Activated gamma-delta T cell (primary cell): ENCODE results near the gene RAB3D.
"Not testable (repeated sequence)": the region's sequence is repeated elsewhere in the genome, so short reads cannot be mapped to it uniquely, and the experiment has no call there.

Experiments used
- DNase-seq: peaks from one replicate; lab custom pipeline; 2025; lab: John Stamatoyannopoulos, UW

Gene RAB3D

DNA sequence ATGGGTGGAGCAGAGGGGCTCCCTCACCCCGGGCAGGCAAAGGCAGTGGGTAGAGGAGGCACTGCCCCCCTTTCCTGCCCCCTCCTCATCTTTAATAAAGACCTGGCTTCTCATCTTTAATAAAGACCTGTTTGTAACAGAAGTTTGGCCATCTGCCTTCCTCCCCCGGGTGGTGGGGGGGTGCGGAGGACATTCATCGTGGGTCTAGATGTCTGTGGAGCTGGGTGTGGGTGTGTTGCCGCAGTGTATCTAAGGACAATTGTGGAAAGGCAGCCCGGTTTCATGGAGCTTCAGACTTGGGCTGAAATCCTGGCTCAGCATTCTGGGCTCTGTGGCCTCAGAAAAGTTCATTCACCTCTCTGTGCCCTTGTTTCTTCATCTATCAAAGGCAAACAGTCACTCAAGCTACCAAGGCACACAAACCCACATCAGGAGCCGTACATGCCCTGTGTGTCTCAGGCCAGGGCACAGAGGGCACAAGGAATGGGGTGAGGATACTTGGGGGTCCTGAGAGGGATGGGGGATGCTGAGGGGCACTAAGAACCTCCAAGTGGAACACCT lies 26.2 kb upstream of the RAB3D start:
- no peak for DNase-seq

DNA sequence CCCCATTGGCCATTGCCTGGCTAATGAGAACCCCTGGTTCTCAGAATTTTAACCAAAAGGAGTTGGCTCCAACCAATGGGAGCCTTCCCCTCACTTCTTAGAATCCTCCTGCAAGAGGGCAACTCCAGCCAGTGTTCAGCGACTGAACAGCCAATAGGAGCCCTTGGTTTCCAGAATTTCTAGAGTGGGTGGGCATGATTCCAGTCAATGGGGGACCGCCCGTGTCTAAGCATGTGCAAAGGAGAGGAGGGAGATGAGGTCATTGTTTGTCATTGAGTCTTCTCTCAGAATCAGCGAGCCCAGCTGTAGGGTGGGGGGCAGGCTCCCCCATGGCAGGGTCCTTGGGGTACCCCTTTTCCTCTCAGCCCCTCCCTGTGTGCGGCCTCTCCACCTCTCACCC lies 25.5 kb upstream of the RAB3D start:
- DNase-seq: no peak

DNA sequence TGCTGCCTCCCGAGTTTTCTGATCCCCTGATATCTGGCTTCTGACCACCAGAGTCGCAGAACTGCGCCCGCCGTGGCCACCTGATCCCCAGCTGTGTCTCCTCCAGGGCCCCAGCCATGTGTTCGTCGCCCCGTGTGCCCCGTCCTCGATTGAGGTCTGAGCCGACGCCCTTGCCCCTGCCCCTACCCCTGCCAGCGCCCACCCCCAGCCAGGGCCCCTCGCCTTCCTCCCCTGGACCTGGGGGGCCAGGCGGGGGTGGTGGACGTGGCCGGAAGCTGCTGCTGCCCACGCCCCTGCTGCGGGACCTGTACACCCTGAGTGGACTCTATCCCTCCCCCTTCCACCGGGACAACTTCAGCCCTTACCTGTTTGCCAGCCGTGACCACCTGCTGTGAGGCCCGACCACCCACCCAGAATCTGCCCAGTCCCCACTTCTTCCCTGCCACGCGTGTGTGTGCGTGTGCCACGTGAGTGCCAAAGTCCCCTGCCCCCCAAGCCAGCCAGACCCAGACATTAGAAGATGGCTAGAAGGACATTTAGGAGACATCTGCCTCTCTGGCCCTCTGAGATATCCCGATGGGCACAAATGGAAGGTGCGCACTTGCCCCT lies 24.9 kb upstream of the RAB3D start:
- DNase-seq: no peak

DNA sequence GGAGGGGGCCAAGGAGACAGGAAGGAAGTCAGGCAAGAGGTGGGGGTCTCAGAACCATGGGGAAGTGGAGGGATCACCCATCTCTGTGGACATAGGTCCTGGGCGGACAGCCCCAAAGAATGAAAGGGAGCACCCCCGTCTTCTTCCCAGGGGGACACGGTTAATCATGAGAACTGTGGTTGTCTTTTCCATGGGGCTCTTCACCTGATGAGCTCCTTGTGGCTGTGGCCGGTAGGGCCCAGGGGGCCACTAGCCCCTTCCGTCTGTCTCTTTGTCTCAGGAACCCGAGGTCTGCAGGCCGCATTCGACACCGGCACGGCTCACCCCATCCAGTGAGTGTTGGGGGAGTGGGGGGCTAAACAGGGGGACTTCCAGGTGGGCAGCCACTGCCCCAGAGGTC lies 24.4 kb upstream of the RAB3D start:
- DNase-seq: no peak

DNA sequence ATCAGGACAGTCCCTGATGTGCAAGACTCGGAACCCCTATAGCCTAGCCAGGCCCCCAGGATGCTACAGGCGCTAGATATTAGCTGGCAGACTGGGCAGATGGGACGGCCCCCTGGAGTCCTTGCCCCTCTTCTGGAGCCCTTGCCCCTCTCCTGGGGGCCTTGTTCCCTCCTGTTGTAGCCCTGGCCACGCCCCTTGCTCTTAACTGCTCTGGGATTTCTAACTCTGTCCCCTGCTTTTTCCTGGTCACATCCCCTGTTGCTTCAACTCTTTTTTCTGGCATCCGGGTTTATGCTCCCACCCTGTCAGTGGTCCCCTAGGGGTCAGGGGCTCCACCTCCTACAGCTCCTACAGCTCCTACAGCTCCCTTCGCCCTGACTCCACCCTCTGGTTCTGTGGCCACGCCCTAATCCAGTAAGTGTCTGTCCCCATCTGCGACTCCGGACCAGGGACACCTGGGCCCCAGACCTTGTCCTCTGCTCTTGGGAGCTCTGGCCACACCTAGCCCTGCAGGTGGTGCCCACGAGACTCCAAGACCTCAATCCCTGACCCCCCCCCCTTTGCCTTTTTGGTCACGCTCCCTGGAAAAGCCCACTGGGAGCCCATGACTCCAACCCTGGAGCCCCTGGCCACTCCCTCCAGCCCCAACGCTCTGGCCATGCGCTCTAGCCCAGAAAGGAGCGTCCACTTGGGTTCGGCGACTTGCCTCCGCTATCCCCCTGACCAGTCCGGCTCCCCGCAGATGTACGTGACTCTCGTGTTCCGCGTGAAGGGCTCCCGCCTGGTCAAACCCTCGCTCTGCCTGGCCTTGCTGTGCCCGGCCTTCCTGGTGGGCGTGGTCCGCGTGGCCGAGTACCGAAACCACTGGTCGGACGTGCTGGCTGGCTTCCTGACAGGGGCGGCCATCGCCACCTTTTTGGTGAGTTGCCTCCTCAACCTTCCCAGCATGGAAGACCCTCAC lies 22.6 kb upstream of the RAB3D start:
- no peak for DNase-seq

DNA sequence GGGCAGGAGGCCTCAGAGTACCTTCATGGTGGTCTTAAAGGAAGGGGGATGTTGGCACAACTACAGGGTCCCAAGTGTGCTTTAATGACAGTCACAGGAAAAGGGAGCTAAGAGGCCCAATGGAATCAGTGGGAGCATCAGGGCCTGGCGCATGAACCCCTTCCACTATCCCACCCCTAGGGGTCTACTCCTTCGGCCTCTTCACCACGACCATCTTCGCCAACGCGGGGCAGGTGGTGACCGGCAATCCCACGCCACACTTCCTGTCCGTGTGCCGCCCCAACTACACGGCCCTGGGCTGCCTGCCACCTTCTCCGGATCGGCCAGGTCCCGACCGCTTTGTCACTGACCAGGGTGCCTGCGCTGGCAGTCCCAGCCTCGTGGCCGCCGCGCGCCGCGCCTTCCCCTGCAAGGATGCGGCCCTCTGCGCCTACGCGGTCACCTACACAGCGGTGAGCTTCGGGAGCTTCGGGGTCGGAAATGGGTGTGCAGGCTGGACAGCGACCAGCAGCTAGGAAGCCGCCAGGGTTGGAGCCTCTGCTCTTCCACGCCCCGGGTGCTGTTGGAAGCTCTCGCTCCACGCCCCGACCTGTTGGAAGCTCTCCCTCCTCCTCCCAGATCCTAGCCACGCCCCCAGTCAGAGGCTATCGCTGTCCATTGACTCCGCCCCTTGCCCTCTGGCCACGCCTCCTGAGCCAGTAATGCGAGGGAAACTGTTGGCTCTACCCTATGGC lies 21.7 kb upstream of the RAB3D start:
- DNase-seq: no peak

DNA sequence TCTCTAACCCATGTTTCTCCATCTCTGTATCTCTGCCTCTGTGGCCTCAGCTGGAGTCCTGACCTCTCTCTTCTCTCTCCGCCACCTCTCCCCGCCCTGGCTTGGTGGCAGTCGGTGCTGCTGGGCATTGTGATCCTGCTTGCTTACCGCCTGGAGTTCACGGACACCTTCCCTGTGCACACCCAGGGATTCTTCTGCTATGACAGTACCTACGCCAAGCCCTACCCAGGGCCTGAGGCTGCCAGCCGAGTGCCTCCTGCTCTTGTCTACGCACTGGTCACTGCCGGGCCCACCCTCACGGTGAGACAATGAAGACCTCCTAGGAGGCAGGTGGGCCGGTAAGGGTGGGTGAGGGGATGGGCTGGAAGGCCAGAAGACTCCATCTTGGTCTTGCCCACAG lies 20.0 kb upstream of the RAB3D start:
- no peak for DNase-seq

DNA sequence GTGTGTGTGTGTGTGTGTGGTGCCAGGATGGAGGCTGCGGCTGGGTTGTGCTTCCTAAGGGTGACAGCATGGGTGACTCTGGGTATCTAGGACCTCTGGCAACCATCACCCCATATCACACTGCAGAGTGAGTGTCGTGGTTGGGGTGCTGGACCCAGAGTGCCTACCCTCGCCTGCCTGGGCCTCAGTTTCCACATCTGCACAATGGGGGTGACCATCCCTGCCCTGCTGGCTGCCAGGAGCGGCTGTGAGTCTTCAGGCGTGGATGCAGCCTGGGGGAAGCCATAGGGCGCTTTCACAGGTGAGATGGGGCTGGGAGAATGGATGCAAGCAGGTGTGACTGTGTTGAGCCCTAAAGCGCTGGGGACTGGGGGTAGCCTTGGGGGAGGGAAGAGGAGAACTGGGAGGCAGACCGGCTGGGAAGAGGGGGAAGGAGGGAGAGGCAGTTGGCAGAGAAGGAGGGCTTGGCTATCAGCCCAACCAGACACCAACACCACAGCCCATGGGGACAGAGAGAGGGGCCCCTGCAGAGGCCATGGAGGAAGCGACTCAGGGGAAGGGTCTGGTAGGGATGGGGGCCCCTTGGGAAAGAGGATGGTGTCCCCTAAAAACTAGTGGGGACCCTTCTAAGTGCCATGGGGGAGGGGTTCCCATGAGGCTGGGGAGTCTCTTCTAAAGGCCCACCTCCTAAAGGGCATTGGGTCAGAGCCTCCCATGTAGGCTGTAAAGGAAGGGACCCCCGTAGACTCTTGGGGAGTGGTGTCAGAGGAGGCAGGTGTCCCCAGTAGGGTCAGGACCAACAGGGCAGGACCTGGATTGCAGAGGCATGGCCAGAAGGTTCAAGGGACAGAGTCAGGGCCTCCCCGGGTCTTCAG lies 17.5 kb upstream of the RAB3D start:
- DNase-seq: no peak

DNA sequence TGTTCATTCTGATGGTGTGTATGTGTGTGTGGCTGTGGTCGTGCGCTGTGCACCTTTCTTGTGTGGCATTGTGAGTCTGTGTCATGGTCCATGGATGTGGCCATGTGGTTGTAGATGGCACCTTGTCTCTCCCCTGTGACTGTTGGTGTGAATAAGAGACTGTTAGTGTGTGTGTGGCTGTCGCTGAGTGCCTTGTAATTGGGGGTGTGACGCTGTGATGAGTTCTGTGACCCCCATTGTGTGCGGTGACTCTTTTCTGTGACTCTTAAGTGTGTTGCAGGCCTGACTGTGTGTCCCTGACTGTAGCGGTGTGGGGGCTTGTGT lies 16.6 kb upstream of the RAB3D start:
- DNase-seq: no peak

DNA sequence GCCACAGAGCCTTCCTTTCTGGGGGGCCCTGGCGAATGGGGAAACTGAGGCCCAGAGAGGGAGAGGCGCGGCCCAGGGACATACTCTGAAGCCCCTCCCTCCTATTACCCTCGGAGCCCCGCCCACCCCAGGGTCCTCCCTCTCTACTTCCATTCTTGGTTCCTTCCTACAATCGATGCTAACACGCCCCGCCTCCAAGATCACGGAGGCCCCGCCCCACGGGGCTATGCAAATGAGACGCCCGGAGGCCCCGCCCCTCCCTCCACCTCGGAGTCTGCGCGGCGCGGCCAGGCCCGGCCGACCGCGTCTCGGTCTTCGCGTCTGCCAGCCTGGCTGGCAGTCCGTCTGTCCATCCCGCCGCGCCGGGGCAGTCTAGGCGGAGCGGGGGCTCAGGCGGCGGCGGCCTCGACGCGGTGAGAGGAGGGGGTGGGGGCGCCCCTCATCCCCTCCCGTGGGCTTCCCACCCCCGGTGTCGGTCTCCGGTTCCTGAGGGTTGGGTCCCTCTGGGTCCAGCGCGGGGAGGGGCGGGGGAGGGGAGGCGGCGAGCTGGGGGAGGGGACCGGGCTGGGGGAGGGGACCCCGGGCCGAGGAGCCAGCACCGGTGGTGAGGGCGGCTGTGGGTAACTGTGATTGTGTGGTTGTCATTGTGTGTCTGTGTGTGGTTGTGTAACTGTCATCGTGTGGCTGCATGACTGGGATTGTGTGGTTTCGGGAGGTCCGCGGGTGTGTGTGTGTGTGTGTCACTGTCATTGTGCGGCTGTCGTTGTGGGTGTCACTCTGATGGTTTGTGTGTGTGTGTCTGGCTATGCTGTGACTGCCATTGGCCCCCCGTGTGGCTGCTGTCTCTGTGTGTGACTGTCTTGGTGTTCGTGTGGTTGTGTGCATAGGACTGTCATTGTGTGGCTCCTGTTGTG lies 16.0 kb upstream of the RAB3D start, which contains the start of gene PLPPR2:
Gene PLPPR2, plus strand, starts transcription at position 273 of the 914 bp plus-strand sequence. CDS start 2,242 bp downstream, outside the sequence.
- DNase-seq: peak; percentile 70

DNA sequence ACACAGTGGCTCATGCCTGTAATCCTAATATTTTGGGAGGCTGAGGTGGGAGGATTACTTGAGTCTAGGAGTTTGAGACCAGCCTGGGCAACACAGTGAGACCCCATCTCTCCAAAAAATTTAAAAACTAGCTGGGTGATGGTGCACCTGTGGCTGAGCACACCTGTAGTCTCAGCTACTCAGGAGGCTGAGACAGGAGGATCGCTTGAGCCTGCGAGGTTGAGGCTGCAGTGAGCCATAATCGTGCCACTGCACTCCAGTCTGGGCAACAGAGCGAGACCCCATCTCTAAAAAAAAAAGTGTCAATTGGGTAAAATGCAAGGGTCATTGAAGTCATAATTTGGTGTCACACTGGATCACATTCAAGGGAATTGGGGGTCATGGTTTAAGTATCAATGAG lies 14.6 kb upstream of the RAB3D start:
- not testable (repeated sequence) for DNase-seq

DNA sequence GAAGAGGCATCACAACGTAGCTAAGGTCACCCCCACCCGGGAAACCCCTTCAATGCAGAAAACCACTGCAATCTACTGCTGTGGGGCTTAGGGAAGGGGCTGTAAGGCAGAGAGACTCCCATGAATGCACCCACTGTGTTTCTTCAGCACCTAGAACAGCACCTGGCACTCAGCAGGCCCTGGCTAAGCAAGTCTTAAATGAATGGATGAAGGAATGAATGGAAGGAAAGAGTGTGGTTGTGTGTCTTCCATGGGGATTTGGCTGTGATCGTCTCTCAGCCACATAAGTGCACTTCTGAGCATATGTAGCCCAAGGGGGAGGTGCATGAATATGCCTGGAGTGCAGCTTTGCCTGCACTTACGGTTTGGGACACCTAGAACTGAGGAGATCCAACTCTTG lies 9.7 kb upstream of the RAB3D start:
- no peak for DNase-seq

DNA sequence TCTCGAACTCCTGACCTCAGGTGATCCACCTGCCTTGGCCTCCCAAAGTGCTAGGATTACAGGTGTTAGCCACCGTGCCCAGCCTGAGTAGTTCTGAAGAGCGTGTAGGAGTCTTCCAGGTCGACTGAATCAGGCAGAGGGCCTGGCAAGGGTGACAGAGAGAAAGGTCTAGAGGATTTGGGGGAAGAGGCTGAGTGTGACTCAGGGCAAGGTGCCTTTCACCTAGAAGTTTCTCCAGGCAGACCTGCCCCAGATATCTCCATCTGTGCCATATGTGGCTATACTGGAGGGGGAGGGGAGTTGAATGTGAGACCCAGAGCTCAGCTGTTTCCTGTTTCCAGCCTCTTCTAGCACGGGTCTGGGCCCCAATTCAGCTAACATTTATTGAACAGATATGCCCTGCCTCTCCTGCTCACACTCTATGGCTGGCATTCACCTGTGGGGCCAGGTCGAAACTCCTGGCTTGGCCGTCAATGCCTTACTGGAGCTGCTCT lies 8.1 kb upstream of the RAB3D start:
- no peak for DNase-seq

DNA sequence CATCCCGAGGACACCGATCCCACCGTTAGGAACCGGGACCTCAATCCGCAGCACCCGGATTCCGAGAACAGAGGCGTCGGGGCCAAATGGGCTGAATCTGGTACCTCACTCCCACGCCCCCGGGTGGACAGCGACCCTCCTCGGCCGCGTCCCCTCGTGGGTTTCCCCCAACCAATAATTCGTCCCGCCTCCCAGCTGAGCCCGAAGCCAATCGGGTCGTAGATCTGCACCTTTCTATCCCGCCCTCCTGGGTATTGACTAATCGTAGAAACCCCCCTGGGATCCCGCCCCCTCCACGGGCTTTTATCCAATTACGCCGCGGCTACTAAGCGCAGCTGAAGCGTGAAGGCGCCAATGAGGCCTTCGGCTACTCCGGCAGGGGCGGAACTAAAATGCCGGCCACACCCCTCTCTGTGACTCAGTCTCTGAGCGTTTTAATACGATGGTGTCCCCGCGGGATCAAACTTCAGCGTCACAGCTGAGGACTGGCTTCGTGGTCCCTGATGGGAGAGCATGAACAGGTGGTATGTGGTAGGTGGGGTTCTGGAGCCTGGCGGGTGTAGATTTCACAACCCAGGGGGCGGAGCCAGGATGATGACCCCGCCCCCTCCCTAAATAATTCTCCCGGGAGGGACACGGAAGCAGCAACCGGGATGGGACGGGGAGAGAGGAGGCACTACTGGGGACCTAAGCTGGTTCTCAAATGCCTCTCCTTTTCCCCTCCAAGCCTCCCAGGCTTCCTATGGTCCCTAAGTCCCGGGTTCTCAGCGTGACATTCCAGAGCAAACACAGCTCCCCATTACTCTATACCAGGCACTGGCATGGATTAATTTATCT lies 6.9 kb upstream of the RAB3D start, which contains the start of the genes CCDC159 and TMEM205:
Gene CCDC159, plus strand, starts transcription at position 416 of the 837 bp plus-strand sequence. Its CDS starts 88 bp downstream, at position 504.
Gene TMEM205, minus strand, starts transcription at position 165 of the 837 bp plus-strand sequence. CDS start 649 bp downstream, outside the sequence.
- peak; percentile 63 for DNase-seq

DNA sequence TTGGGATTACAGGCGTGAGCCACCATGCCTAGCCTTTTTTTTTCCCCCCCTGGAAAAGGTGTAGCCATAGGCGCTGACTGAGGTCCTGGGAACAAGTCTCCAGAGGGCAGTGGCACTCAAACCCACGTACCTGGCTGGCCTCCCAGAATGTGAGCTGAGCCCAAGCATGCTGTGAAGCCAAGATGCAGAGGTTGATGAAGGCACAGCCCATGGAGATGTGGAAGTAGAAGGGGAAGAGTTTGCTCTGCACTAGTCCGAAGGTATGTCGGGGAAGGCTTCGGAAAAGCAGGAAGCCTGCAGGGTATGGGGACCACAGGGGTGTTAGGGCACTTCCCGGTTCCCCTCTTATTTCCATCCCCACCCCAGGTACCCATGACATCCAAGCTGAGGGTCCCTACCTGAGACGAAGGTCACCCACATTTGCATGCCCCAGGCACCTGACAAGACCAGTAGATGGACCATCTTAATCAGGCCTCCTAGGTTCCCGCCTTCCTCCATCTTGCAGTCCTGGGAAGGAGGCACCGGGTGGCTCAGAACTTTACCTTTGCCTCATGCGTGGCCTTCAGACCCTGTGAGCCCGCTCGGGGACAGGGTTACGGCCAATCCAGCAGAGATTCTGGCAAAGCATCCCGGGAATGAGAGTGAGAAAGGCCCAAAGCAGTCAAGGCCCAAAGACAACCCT lies 5.8 kb upstream of the RAB3D start:
- no peak for DNase-seq

DNA sequence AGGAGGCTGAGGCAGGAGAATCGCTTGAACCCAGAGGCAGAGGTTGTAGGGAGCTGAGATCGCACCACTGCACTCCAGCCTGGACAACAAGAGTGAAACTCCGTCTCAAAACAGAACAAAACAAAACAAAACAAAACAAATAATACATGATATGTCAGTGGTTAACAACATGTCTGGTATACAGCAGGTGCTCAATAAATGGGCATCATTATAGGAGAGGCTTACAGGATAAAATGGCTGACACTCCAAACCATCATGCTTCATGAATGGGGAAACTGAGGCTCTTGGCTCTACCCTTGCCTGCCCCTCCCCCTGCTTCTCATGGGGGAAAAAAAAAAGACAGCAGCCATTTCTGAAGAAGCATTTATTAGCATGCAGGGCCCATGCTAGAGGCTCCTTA lies 3.0 kb upstream of the RAB3D start:
- DNase-seq: no peak

DNA sequence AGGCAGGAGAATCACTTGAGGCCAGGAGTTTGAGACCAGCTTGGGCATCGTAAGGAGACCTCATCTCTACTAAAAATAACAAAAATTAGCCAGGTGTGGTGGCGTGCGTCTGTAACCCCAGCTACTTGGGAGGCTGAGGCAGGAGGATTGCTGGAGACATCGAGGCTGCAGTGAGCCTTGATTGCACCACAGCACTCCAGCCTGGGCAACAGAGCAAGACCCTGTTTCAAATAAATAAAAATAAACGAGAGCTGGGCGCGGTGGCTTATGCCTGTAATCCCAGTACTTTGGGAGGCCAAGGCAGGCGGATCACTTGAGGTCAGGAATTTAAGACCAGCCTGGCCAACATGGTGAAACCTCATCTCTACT lies 626 bp upstream of the RAB3D start:
- not testable (repeated sequence) for DNase-seq

DNA sequence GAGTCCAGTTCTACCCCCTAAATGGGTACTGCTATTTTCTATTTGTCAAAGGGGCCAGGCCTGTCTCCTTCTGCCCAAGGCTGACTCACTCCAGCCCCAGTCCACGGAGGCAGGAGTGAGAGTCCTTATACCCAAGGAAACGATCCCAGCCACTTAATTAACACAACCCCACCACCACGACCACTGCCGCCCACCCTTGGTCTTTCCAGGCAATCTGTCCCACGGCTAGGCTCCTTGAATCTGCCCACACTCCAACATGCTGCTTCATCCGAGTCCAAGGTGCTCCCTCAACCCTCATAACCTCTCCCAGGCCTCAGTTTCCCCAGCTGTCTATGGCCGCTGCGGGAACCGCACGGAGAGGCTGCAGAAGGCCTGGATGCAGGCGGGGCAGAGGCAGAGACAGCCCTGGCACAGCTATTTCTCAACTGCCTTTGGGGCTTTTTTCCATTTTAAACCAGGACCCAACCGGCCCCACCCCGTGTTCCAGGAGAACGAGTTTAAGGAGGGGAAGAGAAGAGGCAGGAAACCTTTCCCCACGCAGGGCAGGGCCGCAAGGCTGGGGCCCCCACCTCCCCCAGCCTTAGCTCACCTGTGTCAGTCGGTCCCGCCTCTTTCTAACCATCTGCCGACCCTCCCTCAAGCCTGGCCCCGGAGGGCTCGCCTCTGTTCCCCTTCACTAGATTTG lies 746 bp downstream of the RAB3D start:
- DNase-seq: no peak
